Measurements from ENCODE around the gene FBXO3.
"Not testable (repeated sequence)": the region's sequence is repeated elsewhere in the genome, so short reads cannot be mapped to it uniquely, and the experiment has no call there.

FBXO3 gene

GRCh38 chr11:33707831-33708230 is 66.5 kb downstream of the FBXO3 start:
- not testable (repeated sequence) for H3K4me3 ChIP-seq
- H3K27ac ChIP-seq, result peak overlapping the region in 3 of 21 experiments; percentile 24 to 70 (median 66)

- H3K27ac ChIP-seq, result peak overlapping the region in 10 of 21 experiments; percentile 6 to 70 (median 42)
- no peak overlapping the region for H3K4me3 ChIP-seq
These were observed 67.4 kb downstream of the FBXO3 start for GRCh38 chr11:33706966-33707365.

GRCh38 chr11:33706546-33706945 is 67.8 kb downstream of the FBXO3 start:
- H3K27ac ChIP-seq, result peak overlapping the region in 10 of 21 experiments; percentile 6 to 70 (median 42)

GRCh38 chr11:33704240-33705002 is 69.9 kb downstream of the FBXO3 start:
- Histone ChIP-seq H3K4me3 (no peak overlapping the region), H3K27ac (peak overlapping the region in 16 of 21 experiments; percentile 0 to 89 (median 82))

More at GRCh38 chr11:33706546-33706945, 67.8 kb downstream of the FBXO3 start:
- H3K4me3 ChIP-seq, result no peak overlapping the region

- Histone ChIP-seq H3K4me3 (no peak overlapping the region), H3K27ac (peak overlapping the region in 16 of 21 experiments; percentile 0 to 89 (median 83))
These were observed 70.5 kb downstream of the FBXO3 start for GRCh38 chr11:33703788-33704187.

GRCh38 chr11:33703234-33703633 is 71.1 kb downstream of the FBXO3 start:
- no peak overlapping the region for H3K4me3 ChIP-seq
- H3K27ac ChIP-seq, result peak overlapping the region in 16 of 21 experiments; percentile 0 to 89 (median 83)

GRCh38 chr11:33701302-33702230 is 72.8 kb downstream of the FBXO3 start:
- Histone ChIP-seq H3K27ac (peak overlapping the region; percentile 4 to 93 (median 82)), H3K4me3 (peak overlapping the region; percentile 32 to 57 (median 47))

- peak within 1 kb of the TSS; percentile 31 to 95 (median 84) for H3K27ac ChIP-seq
These were observed 73.6 kb downstream of the FBXO3 start, which contains the start of gene C11orf91 for GRCh38 chr11:33700502-33701271. Gene C11orf91 (minus strand): TSS chr11:33700826. CDS start chr11:33700740, 86 bp downstream.

GRCh38 chr11:33700063-33700501 is 74.2 kb downstream of the FBXO3 start:
- Histone ChIP-seq H3K27ac (peak overlapping the region; percentile 31 to 95 (median 84)), H3K4me3 (peak overlapping the region; percentile 32 to 57 (median 47))

More at GRCh38 chr11:33700502-33701271, 73.6 kb downstream of the FBXO3 start, which contains the start of gene C11orf91:
- peak within 1 kb of the TSS; percentile 32 to 57 (median 47) for H3K4me3 ChIP-seq

- peak overlapping the region in 16 of 21 experiments; percentile 77 to 95 (median 86) for H3K27ac ChIP-seq
These were observed 74.7 kb downstream of the FBXO3 start for GRCh38 chr11:33699515-33700062.

GRCh38 chr11:33698921-33699320 is 75.4 kb downstream of the FBXO3 start:
- Histone ChIP-seq H3K4me3 (no peak overlapping the region), H3K27ac (peak overlapping the region in 2 of 21 experiments; percentile 84 to 89)

More at GRCh38 chr11:33699515-33700062, 74.7 kb downstream of the FBXO3 start:
- H3K4me3 ChIP-seq, result no peak overlapping the region

GRCh38 chr11:33697997-33698396 is 76.3 kb downstream of the FBXO3 start:
- Histone ChIP-seq H3K4me3 (no peak overlapping the region), H3K27ac (peak overlapping the region in 2 of 21 experiments; percentile 1 to 47)

GRCh38 chr11:33696931-33697638 is 77.2 kb downstream of the FBXO3 start:
- Histone ChIP-seq H3K4me3 (no peak overlapping the region), H3K27ac (peak overlapping the region in 13 of 21 experiments; percentile 15 to 87 (median 58))

GRCh38 chr11:33696411-33696810 is 77.9 kb downstream of the FBXO3 start:
- no peak overlapping the region for H3K4me3 ChIP-seq
- peak overlapping the region in 15 of 21 experiments; percentile 15 to 87 (median 53) for H3K27ac ChIP-seq

GRCh38 chr11:33695051-33695566 is 79.2 kb downstream of the FBXO3 start:
- peak overlapping the region in 16 of 21 experiments; percentile 15 to 87 (median 60) for H3K27ac ChIP-seq

GRCh38 chr11:33694346-33695050 is 79.8 kb downstream of the FBXO3 start:
- Histone ChIP-seq H3K27ac (peak overlapping the region in 16 of 21 experiments; percentile 15 to 87 (median 60)), H3K4me3 (no peak overlapping the region)

More at GRCh38 chr11:33695051-33695566, 79.2 kb downstream of the FBXO3 start:
- peak overlapping the region in 1 of 7 experiments; percentile 7 for H3K4me3 ChIP-seq

- peak overlapping the region in 20 of 21 experiments; percentile 11 to 95 (median 85) for H3K27ac ChIP-seq
- no peak overlapping the region for H3K4me3 ChIP-seq
These were observed 81.8 kb downstream of the FBXO3 start for GRCh38 chr11:33692541-33692940.

All from skin epidermis (tissue), 12 donors.